Measurements from ENCODE around the gene HSD17B14.

DNA sequence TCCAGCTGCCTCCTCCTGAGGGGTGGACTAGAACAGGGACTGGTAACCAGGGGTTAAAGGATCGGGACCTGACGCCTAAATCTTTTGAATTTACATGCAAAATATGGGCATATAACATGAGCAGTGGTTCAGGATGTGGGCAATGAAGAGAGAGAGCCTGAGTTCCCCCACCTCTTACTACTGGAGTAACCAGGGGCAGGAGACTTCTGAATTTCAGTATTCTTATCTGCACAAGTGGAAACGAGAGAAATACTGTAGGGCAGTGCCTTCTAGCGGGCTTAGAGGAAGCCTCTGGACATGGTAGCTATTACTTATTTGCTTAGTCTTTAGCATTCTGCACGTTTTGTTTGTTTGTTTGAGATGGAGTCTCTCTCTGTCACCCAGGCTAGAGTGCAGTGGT lies 51.8 kb downstream of the HSD17B14 start:
- TF ChIP-seq GATA2 (IDR thresholded peaks at IDR 0.05; ENCODE audit: low read depth, low read length) (no peak), GATA3 (IDR thresholded peaks at IDR 0.05; ENCODE audit: low read depth, low read length) (no peak)
